ENCODE results near the gene CNR1. TPM values are rescaled to one million over a fixed set of nuclear protein-coding genes. Genes with fewer than 3 reads are reported as not detected.
A peak's percentile ranks its signal among the peaks of the same experiment; 100 is the strongest.

The CNR1 gene
- total RNA-seq, 4 donors from 2014 or later: 0.35 to 33.8 (median 3.0) TPM

- Histone ChIP-seq H3K27me3 (peaks cover 0 to 11% of the 10 kb centered on the region in 2 donors), H3K4me1 (peaks cover 0 to 23% (median 1%) of the 10 kb centered on the region in 4 donors), H3K9me3 (no peaks in the 10 kb centered on the region), H3K27ac (peak overlapping the region in 3 of 4 donors; percentile 77 to 94 (median 90)), H3K4me3 (peak overlapping the region; percentile 54 to 66 (median 62)), H3K36me3 (no peaks in the 10 kb centered on the region)
- no peak for TF ChIP-seq POLR2A (IDR thresholded peaks at IDR 0.05)
- TF ChIP-seq, protein P1, sequence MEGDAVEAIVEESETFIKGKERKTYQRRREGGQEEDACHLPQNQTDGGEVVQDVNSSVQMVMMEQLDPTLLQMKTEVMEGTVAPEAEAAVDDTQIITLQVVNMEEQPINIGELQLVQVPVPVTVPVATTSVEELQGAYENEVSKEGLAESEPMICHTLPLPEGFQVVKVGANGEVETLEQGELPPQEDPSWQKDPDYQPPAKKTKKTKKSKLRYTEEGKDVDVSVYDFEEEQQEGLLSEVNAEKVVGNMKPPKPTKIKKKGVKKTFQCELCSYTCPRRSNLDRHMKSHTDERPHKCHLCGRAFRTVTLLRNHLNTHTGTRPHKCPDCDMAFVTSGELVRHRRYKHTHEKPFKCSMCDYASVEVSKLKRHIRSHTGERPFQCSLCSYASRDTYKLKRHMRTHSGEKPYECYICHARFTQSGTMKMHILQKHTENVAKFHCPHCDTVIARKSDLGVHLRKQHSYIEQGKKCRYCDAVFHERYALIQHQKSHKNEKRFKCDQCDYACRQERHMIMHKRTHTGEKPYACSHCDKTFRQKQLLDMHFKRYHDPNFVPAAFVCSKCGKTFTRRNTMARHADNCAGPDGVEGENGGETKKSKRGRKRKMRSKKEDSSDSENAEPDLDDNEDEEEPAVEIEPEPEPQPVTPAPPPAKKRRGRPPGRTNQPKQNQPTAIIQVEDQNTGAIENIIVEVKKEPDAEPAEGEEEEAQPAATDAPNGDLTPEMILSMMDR (IDR thresholded peaks at IDR 0.05): no peak
- DNase-seq: peak in 2 of 3 donors; percentile 64 to 71
Observed at GRCh38 chr6:88167352-88167937, 1.3 kb upstream of the CNR1 start.

- peak overlapping the region in 3 of 4 donors; percentile 77 to 94 (median 90) for H3K27ac ChIP-seq
- peak in 2 of 3 donors; percentile 59 to 62 for DNase-seq
- H3K4me3 ChIP-seq: peak overlapping the region; percentile 54 to 66 (median 62)
- H3K4me1 ChIP-seq: peaks cover 0 to 23% (median 1%) of the 10 kb centered on the region in 4 donors
- no peaks in the 10 kb centered on the region for H3K36me3 ChIP-seq
- peaks cover 0 to 11% of the 10 kb centered on the region in 2 donors for H3K27me3 ChIP-seq
- H3K9me3 ChIP-seq: no peaks in the 10 kb centered on the region
- TF ChIP-seq, protein P1 (IDR thresholded peaks at IDR 0.05): no peak
- no peak for TF ChIP-seq POLR2A (IDR thresholded peaks at IDR 0.05)
Observed at GRCh38 chr6:88166493-88167351, 575 bp upstream of the CNR1 start.

- H3K9me3 ChIP-seq: no peaks in the 10 kb centered on the region
- no peaks in the 10 kb centered on the region for H3K36me3 ChIP-seq
- H3K4me1 ChIP-seq: peaks cover 0 to 23% (median 1%) of the 10 kb centered on the region in 4 donors
- H3K27me3 ChIP-seq: peaks cover 0 to 11% of the 10 kb centered on the region in 2 donors
- H3K27ac ChIP-seq: peak overlapping the region in 3 of 4 donors; percentile 77 to 94 (median 90)
- DNase-seq: peak in 1 of 3 donors; percentile 39
- TF ChIP-seq, protein P1 (IDR thresholded peaks at IDR 0.05): no peak
- TF ChIP-seq POLR2A (IDR thresholded peaks at IDR 0.05): no peak
- H3K4me3 ChIP-seq: peak overlapping the region; percentile 54 to 66 (median 62)
Observed at GRCh38 chr6:88165087-88165843, 882 bp downstream of the CNR1 start.

GRCh38 chr6:88164061-88164460 is 2.1 kb downstream of the CNR1 start:
- H3K4me1 ChIP-seq: peaks cover 0 to 23% (median 1%) of the 10 kb centered on the region in 4 donors
- H3K9me3 ChIP-seq: no peaks in the 10 kb centered on the region
- H3K4me3 ChIP-seq: peak overlapping the region in 1 of 4 donors; percentile 10
- H3K27me3 ChIP-seq: peaks cover 0 to 11% of the 10 kb centered on the region in 2 donors
- no peaks in the 10 kb centered on the region for H3K36me3 ChIP-seq
- no peak for TF ChIP-seq POLR2A (IDR thresholded peaks at IDR 0.05)
- TF ChIP-seq, protein P1 (IDR thresholded peaks at IDR 0.05): no peak
- DNase-seq: no peak
- peak overlapping the region in 1 of 4 donors; percentile 28 for H3K27ac ChIP-seq

GRCh38 chr6:88163616-88164015 is 2.5 kb downstream of the CNR1 start:
- no peaks in the 10 kb centered on the region for H3K9me3 ChIP-seq
- no peak for DNase-seq
- peaks cover 0 to 11% of the 10 kb centered on the region in 2 donors for H3K27me3 ChIP-seq
- TF ChIP-seq POLR2A (IDR thresholded peaks at IDR 0.05): no peak
- TF ChIP-seq, protein P1 (IDR thresholded peaks at IDR 0.05): no peak
- H3K27ac ChIP-seq: peak overlapping the region in 1 of 4 donors; percentile 28
- no peak overlapping the region for H3K4me3 ChIP-seq
- H3K36me3 ChIP-seq: no peaks in the 10 kb centered on the region
- H3K4me1 ChIP-seq: peaks cover 0 to 23% (median 1%) of the 10 kb centered on the region in 4 donors

Measured in Peyer's patch (tissue), 4 donors.